ENCODE data around the gene EDDM13.

The EDDM13 gene

DNA sequence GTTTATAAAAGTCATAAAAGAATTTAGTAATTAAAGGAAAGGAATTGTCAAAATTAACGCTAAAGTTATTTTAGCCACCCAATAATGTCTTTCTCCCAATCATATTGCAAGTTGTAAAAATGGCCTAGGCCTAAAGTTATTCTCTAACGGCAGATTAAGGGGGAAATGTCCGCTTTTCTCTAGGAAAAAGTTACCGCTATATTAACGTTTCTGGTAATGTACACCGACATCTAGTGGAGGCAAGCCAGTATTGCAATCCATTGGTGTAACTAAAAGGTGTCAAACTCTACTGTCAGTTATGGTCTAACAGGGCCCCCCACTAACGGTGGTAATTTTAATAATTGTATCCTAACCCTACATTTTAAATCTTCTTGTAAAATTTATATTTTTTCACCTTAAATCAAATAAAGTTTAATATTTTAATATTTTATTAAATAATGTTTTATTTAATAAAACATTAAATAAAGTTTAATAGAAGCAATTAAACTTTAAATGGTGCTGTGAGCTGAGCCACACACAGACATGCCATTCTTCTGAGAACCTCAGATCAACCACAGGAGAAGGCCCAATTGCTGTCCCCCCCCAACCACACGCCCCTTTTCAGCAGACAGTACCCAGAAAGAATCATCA lies 78.0 kb downstream of the EDDM13 start:
- no peaks in the 10 kb centered on the region for H3K27me3 ChIP-seq (ENCODE audit: control insufficient read depth in 1 of 2, insufficient read depth in 2 of 2, low read length in 2 of 2)
- H3K9me3 ChIP-seq (ENCODE audit: control insufficient read depth in 2 of 2, low read length in 2 of 2), result no peaks in the 10 kb centered on the region
- H3K4me3 ChIP-seq (ENCODE audit: low read length in 2 of 2), result no peak overlapping the region
- H3K27ac ChIP-seq (ENCODE audit: low read length), result no peak overlapping the region
- H3K9ac ChIP-seq (ENCODE audit: low read length in 2 of 2), result no peak overlapping the region
- no peaks in the 10 kb centered on the region for H3K36me3 ChIP-seq (ENCODE audit: control insufficient read depth in 2 of 2, insufficient read depth in 2 of 2, low read length in 2 of 2)
- no peaks in the 10 kb centered on the region for H3K4me1 ChIP-seq (ENCODE audit: control insufficient read depth, insufficient read depth, low read length)

DNA sequence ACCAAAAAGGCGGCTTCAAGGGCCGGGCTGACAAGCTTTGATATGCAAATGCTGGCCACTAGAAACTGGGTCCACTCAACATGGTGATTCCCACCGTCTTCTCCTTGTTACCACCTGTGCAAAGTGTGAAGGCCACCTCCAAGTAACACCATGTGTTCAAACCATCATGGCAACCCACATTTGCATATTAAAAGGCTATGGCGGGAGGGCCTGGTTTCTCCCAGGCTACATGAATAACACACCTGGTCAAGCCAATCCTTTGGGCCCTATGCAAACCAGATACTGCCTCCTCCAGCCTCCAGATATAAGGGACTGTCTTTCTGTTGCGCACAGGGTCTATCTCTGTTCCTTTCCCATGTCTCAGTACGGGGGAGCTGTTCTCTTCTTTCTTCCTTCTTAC lies 78.7 kb downstream of the EDDM13 start:
- Histone ChIP-seq H3K9me3 (ENCODE audit: control insufficient read depth in 2 of 2, low read length in 2 of 2) (no peaks in the 10 kb centered on the region), H3K9ac (ENCODE audit: low read length in 2 of 2) (no peak overlapping the region), H3K4me1 (ENCODE audit: control insufficient read depth, insufficient read depth, low read length) (no peaks in the 10 kb centered on the region), H3K27ac (ENCODE audit: low read length) (no peak overlapping the region), H3K27me3 (ENCODE audit: control insufficient read depth in 1 of 2, insufficient read depth in 2 of 2, low read length in 2 of 2) (no peaks in the 10 kb centered on the region), H3K4me3 (ENCODE audit: low read length in 2 of 2) (no peak overlapping the region), H3K36me3 (ENCODE audit: control insufficient read depth in 2 of 2, insufficient read depth in 2 of 2, low read length in 2 of 2) (no peaks in the 10 kb centered on the region)

- no peak overlapping the region for H3K27ac ChIP-seq (ENCODE audit: low read length)
- H3K4me3 ChIP-seq (ENCODE audit: low read length in 2 of 2), result no peak overlapping the region
- no peak overlapping the region for H3K9ac ChIP-seq (ENCODE audit: low read length in 2 of 2)
- H3K4me1 ChIP-seq (ENCODE audit: control insufficient read depth, insufficient read depth, low read length), result no peaks in the 10 kb centered on the region
- H3K9me3 ChIP-seq (ENCODE audit: control insufficient read depth in 2 of 2, low read length in 2 of 2), result no peaks in the 10 kb centered on the region
- H3K27me3 ChIP-seq (ENCODE audit: control insufficient read depth in 1 of 2, insufficient read depth in 2 of 2, low read length in 2 of 2), result no peaks in the 10 kb centered on the region
- no peaks in the 10 kb centered on the region for H3K36me3 ChIP-seq (ENCODE audit: control insufficient read depth in 2 of 2, insufficient read depth in 2 of 2, low read length in 2 of 2)
Observed at GRCh38 chr19:56355517-56355916, 83.0 kb downstream of the EDDM13 start.

DNA sequence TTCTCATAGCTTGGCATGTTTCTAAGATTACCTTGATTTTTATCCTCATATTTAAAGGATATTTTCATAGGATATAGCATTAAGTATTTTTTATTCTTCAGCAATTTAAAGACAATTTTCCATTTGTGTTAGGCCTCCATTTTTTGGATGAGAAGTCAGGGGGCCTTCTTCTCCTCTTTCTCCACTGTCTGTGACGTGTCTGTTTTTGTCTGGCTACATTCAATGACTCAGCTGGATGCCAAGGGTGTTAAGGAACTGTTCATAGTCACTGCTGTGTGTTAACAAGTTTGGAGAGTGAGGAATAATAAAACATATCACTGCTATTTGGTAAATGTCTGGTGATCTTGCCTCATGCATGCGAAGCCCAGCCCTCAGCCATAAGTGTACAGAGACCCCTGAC lies 84.4 kb downstream of the EDDM13 start:
- H3K27me3 ChIP-seq (ENCODE audit: control insufficient read depth in 1 of 2, insufficient read depth in 2 of 2, low read length in 2 of 2), result no peaks in the 10 kb centered on the region
- H3K9ac ChIP-seq (ENCODE audit: low read length in 2 of 2), result no peak overlapping the region
- H3K4me1 ChIP-seq (ENCODE audit: control insufficient read depth, insufficient read depth, low read length), result no peaks in the 10 kb centered on the region
- H3K27ac ChIP-seq (ENCODE audit: low read length), result no peak overlapping the region
- H3K4me3 ChIP-seq (ENCODE audit: low read length in 2 of 2), result no peak overlapping the region
- H3K9me3 ChIP-seq (ENCODE audit: control insufficient read depth in 2 of 2, low read length in 2 of 2), result peaks cover 0 to 3% of the 10 kb centered on the region in 2 donors
- H3K36me3 ChIP-seq (ENCODE audit: control insufficient read depth in 2 of 2, insufficient read depth in 2 of 2, low read length in 2 of 2), result no peaks in the 10 kb centered on the region

Measured in stomach smooth muscle (tissue), 2 donors.